Measurements from ENCODE around the gene ZSWIM5.

Gene ZSWIM5

GRCh38 chr1:45026446-45026845, 180.0 kb downstream of the ZSWIM5 start:
- DNase-seq (ENCODE audit: low spot score): no peak

- no peak for DNase-seq (ENCODE audit: low spot score)
Measured at GRCh38 chr1:45023663-45024062, 182.7 kb downstream of the ZSWIM5 start.

GRCh38 chr1:45018599-45019230, 187.7 kb downstream of the ZSWIM5 start:
- peak; percentile 55 for DNase-seq (ENCODE audit: low spot score)

DNA sequence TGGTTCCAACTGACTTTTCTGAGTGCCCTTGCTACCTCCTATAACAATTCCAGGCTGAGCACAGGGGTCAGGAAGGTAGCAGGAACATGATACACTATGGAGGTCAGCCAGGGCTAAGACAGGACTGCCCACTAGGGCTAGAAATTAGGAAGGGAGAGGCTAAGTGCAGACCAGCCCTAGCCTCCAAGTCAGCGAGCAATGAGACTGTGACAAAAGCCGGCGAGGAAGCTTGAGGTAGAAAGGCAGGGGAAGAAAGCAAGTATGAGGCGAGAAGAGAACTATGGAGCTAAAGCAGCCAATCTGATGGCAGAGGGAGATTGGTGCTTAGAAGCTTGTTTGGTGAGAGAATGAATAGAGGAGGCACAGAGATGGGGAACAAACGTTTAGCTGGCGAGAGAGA, 189.6 kb downstream of the ZSWIM5 start:
- no peak for DNase-seq (ENCODE audit: low spot score)

DNA sequence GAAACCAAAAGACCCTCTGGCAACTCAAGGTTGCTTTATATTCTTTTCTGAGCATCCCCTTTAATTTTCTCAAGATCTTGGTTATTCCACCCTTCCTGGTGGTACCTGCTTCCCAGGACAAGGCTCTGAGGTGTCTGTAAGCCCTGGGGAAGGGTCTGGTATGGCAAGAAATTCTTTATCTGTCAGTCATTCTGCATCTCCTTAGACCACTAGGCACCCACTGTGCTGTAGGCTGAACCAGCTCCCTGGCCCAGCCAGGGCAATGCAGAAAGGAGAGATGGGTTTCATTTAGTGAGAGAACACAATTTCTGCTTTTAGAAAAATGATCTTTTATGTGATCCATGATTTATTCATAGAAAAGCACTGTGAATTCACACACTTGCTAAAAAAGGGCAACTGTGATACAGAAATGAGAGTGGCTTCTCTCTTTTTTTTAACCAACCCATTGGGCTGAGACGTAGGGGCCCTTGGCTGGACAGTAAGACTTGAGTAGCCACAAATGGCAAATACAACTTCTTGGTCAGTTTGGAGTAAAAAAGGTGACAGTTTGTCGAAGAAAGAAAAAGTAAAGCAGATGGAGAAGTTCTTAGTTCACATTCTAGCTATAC, 190.2 kb downstream of the ZSWIM5 start:
- no peak for DNase-seq (ENCODE audit: low spot score)

DNA sequence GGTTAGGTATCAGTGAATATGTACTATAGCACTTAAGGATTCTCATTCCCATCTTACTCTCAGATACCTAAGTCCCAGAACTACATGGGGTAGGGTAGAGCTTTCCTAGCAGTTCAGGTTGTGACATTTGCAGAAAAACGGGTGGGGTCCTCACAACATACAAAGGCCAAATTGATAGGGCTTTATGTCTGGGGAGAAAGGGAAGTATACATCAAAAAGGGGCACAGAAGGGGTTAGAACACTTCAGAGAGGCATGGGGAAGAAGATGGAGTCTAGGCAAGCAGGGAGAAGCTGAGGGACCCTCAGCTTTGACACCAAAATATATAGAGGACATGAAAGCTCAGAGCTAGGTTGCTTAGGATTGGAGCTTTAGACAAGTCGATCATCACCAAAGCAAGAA, 190.7 kb downstream of the ZSWIM5 start:
- DNase-seq (ENCODE audit: low spot score): no peak

GRCh38 chr1:45014321-45015028, 191.9 kb downstream of the ZSWIM5 start:
- peak; percentile 86 for DNase-seq (ENCODE audit: low spot score)

DNA sequence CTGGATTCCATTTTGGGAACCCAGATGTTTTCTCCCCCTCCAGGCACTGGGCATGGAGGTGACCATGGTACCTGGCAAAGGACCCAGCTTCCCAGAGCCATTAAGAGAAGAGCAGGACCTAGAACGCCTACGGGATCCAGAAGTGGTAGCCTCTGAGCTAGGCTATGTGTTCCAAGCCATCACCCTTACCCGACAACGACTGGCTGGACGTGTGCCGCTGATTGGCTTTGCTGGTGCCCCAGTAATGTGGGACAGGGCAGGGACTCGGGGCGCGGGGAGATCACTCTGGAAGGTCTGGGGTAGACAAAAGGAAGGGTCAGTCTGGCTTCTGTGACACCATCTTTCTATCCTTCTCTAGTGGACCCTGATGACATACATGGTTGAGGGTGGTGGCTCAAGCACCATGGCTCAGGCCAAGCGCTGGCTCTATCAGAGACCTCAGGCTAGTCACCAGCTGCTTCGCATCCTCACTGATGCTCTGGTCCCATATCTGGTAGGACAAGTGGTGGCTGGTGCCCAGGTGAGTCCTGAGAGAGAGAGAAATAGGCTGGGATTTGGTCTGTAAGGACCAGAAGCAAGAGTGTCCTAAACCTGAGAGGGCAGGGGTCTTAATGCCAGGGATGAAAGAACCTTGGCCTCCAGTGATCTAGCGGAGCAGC, 192.7 kb downstream of the ZSWIM5 start:
- DNase-seq (ENCODE audit: low spot score): no peak

GRCh38 chr1:45012639-45013278, 193.6 kb downstream of the ZSWIM5 start:
- peak; percentile 76 for DNase-seq (ENCODE audit: low spot score)

GRCh38 chr1:45011837-45012638, 194.4 kb downstream of the ZSWIM5 start, which contains the start of gene UROD:
Gene UROD, plus strand, starts transcription at chr1:45012254. Its CDS starts 12 bp downstream, at chr1:45012266.
- DNase-seq (ENCODE audit: low spot score): peak; percentile 96

DNA sequence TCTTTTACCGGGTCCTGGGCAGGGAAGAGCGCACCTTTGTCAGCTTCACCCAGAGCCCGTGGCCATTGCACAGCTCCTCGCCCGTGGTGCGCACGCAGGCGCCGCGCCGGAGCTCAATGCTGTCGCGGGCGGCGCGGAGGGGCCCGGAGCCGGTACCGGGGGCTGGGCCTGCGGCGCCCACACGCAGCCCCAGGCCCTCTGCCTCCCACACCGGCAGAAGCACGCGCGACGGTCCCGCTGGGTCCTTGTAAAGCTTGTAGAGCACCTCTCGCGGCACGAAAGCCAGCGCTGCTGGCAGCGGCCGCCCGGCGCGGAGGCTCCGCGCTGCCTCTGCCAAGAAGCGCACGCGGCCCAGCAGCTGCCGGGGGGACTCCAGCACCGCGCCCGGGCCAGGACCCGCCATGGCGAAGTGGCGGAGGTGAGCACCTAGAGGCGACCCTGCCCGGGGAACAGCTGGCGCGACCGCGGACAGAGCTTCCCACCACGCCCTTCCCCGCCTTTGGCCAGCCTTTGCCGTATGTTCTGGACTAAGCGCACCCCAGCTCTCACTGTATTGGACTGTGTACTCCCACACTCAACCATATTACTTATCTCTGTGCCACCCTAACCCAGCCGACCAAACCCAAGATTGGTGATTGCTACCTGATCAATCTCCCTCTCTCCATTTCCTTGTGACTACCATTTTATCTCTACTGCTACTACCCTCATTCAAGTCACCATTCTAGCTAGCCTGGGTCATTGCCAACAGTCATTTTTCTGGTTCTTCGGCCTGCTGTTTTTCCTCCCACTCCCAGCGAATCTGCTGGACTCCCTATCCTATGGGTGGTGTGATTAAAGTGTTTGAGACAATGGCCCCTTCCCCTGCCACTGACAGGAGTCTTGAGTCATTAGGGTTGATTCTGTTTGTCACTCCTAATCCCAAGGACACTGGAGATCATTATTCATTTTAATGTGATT, 195.3 kb downstream of the ZSWIM5 start, which contains the start of gene HECTD3:
HECTD3 (minus strand) TSS at position 470 of the 957 bp plus-strand sequence; CDS start at position 403, 67 bp downstream.
- DNase-seq (ENCODE audit: low spot score): peak; percentile 76

GRCh38 chr1:45009956-45010854, 196.2 kb downstream of the ZSWIM5 start:
- peak; percentile 42 for DNase-seq (ENCODE audit: low spot score)

DNA sequence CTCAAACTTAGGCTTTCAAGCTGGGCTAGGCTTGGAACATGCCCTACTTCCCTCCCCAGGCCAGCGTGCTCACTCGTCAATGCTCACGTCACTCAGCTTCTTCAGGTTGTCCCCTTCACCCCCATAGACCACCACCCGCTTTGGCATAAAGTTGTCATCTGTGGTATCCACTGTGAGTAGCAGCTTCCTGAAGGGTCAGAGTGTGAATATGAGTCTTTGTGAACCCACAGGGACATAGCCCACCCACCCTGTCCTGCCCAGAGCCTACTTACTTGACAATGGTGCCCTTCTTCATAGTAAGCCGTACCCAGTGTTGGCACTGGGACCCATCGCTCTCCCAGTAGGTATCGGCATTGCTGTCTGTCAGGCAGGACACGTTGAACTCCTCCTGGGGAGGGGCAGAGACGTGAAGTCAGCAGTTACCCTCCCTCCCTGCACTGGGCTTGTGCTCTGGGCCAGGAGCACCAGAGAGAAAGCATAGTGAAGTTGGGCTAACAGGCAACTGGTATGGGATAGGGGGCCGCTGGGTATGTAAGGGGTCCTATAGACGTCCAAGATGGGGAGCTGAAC, 197.0 kb downstream of the ZSWIM5 start:
- no peak for DNase-seq (ENCODE audit: low spot score)

DNA sequence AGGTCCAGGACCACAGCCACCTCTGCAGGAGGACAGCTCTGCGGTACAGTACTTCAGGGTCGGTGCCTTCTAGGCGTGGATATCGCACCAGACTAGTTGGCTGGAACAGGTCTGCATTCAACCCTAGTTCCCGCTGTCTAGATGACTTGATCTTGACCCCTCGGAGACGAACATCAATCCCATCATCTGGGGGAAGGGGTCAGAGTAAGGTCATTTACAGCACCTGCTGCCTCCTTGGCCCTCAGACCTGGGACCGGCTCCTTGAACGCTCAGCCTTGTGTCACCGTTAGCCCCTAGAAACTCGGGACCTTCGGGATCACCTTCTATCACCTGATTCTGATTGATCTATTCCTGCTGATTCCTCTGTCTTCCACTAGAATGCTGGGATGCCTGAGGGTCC, 197.9 kb downstream of the ZSWIM5 start:
- DNase-seq (ENCODE audit: low spot score): no peak

GRCh38 chr1:45008076-45008475, 198.3 kb downstream of the ZSWIM5 start:
- DNase-seq (ENCODE audit: low spot score): no peak

DNA sequence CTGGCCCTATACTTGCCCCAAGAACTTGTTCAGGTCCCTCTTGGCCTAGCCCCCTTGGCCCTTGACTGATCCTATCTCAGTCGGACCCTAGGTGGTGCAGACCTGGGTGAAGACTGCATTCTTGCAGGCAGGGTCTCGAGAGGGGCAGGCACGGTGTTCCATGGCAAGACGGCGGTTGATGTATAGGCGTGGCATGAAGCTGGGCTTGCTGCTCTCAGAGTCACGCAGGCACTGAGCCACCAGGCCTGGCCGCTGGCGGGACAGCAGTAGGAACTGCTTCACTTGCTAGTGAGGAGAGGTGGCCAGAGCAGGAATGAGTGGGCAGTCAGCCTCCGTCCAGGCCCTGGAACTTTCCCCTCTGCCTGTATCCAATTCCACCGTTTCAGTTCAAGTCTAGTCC, 199.1 kb downstream of the ZSWIM5 start:
- no peak for DNase-seq (ENCODE audit: low spot score)

- DNase-seq (ENCODE audit: low spot score): no peak
Measured at GRCh38 chr1:45005761-45006160, 200.6 kb downstream of the ZSWIM5 start.

- DNase-seq (ENCODE audit: low spot score): no peak
Measured at GRCh38 chr1:45004281-45004920, 202.0 kb downstream of the ZSWIM5 start.

All from hepatic stellate cell (primary cell).